Stimulated activated naive B cell treated with anti-CD40 and anti-IgM and Interleukin-4, amounts not matched to agents 10 μg/mL and 1 μg/mL and 100 μg/mL, for 72 hours (primary cell): Measurements from ENCODE around the gene B3GALT2.
A peak's percentile ranks its signal among the peaks of the same experiment; 100 is the strongest.
"Not testable (repeated sequence)": the region's sequence is repeated elsewhere in the genome, so short reads cannot be mapped to it uniquely, and the experiment has no call there.

Source experiments
- ATAC-seq, 2 donors: fragments of 150-1000 bp; cut with Tn5 transposase; replicated peaks; 2 replicates each; pipeline ENCODE4 v1.10.0; 2021; ENCODE audit warnings: moderate library complexity in 1 of 2
- DNase-seq: peaks from one replicate; pipeline ENCODE4 v3.0.0; 2021
- H3K27ac Mint-ChIP-seq: one replicate; pipeline ENCODE4 v1.8.0; 2022; ENCODE audit warnings: mild to moderate bottlenecking, mixed read lengths
- H3K27me3 Mint-ChIP-seq, 2 donors: one replicate each; pipeline ENCODE4 v1.8.0; 2022; ENCODE audit warnings: mixed read lengths in 2 of 2
- H3K36me3 Mint-ChIP-seq, 2 donors: one replicate each; pipeline ENCODE4 v1.8.0; 2022; ENCODE audit warnings: mixed read lengths in 2 of 2, mild to moderate bottlenecking in 1 of 2
- H3K4me1 Mint-ChIP-seq, 2 donors: one replicate each; pipeline ENCODE4 v1.8.0; 2022; ENCODE audit warnings: mixed read lengths in 2 of 2, mild to moderate bottlenecking in 1 of 2
- H3K4me3 Mint-ChIP-seq, 2 donors: one replicate each; pipeline ENCODE4 v1.8.0; 2022; ENCODE audit warnings: mild to moderate bottlenecking in 2 of 2, mixed read lengths in 2 of 2, moderate library complexity in 1 of 2
- H3K9me3 Mint-ChIP-seq, 2 donors: one replicate each; pipeline ENCODE4 v1.8.0; 2022; ENCODE audit warnings: mixed read lengths in 2 of 2, mild to moderate bottlenecking in 1 of 2

The B3GALT2 gene

DNA sequence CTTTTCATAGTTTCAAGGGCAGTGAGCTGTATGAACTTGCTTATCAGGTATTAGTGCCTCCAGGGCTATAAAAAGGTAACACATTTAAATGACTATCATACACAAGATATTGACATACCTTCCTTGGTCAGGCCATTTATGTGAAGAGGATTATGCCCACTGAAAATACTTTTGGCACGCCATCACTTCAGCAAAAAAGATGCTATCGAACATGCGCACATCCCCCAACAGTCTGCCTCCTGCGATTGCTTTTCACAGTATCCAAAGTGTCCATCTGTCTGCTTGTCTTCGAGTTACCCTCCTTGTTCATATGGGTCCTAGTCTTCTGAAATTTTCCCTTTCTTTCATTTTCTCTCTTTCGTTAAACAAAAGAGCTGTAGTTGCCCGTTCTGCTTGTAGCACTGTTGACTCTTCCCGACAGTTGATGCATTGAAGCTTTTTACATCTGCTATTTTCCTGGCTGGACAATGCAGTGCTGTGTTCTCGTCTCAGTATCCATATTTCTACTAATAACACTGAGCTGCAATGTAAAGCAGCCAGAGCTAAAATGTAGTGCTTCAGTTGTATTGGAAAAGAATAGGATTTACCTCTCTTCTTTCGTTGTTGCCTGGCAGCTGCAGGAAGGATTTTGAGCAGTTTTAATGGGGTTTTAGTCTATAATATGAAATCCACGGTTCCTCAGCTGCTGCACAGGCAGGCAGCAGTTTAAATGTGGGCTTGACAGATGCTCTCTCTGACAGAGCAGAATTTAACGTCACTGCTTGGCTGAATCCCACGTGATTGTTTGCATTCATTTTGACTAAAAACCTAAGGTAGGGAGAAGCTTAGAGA, at the start of gene B3GALT2:
TSS of gene B3GALT2 (minus strand) at position 713 of the 831 bp plus-strand sequence. CDS start 5,051 bp downstream, outside the sequence.
- Mint-ChIP-seq H3K36me3 (peaks cover 0 to 1% of the 10 kb centered on the region in 2 donors), H3K27ac (no peak within 1 kb of the TSS), H3K4me1 (peaks cover 10 to 40% of the 10 kb centered on the region in 2 donors), H3K4me3 (no peak within 1 kb of the TSS), H3K27me3 (no peaks in the 10 kb centered on the region), H3K9me3 (no peaks in the 10 kb centered on the region)
- ATAC-seq = peak; percentile 54 to 67
- no peak for DNase-seq

GRCh38 chr1:193234530-193234929, 48.1 kb upstream of the B3GALT2 start:
- Mint-ChIP-seq H3K4me1 (peaks cover 0 to 5% of the 10 kb centered on the region in 2 donors), H3K36me3 (peaks cover 28 to 32% of the 10 kb centered on the region in 2 donors), H3K27ac (no peak overlapping the region), H3K27me3 (no peaks in the 10 kb centered on the region), H3K9me3 (no peaks in the 10 kb centered on the region), H3K4me3 (no peak overlapping the region)
- ATAC-seq = no peak
- no peak for DNase-seq

DNA sequence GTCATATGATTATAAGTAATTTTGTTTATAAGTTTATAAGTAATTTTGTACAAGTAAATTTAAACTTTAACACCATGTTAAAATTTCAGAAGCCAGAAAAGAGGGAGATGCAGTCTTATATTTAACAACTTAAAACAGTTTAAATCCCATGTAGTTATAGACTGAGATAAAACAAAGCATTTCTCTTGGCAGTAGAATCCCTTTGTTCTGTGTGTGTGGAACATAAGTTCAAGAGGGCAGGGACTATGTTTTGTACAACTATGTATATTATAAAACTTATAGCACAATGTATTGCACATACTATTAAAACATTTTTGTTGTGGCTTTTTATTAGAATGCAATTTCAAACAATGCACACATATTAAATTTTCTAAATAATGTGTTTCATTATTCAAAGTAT, 44.7 kb upstream of the B3GALT2 start:
- ATAC-seq, H3K4me3 Mint-ChIP-seq, H3K4me1 Mint-ChIP-seq, H3K27me3 Mint-ChIP-seq, H3K27ac Mint-ChIP-seq, H3K9me3 Mint-ChIP-seq, DNase-seq: not testable (repeated sequence)
- H3K36me3 Mint-ChIP-seq = peaks cover 23 to 24% of the 10 kb centered on the region in 2 donors

GRCh38 chr1:193229136-193229535, 42.7 kb upstream of the B3GALT2 start:
- ATAC-seq (no peak), DNase-seq (no peak)
- Mint-ChIP-seq H3K36me3 (peaks cover 30 to 31% of the 10 kb centered on the region in 2 donors), H3K9me3 (peaks cover 0 to 2% of the 10 kb centered on the region in 2 donors), H3K4me1 (peaks cover 7 to 18% of the 10 kb centered on the region in 2 donors), H3K4me3 (no peak overlapping the region), H3K27ac (no peak overlapping the region), H3K27me3 (no peaks in the 10 kb centered on the region)

GRCh38 chr1:193222056-193222615, 35.7 kb upstream of the B3GALT2 start:
- H3K27ac Mint-ChIP-seq = no peak overlapping the region
- peaks cover 7 to 18% of the 10 kb centered on the region in 2 donors for H3K4me1 Mint-ChIP-seq
- H3K36me3 Mint-ChIP-seq = peaks cover 48 to 65% of the 10 kb centered on the region in 2 donors
- DNase-seq = no peak
- no peak for ATAC-seq
- no peaks in the 10 kb centered on the region for H3K27me3 Mint-ChIP-seq
- H3K4me3 Mint-ChIP-seq = no peak overlapping the region
- H3K9me3 Mint-ChIP-seq = peaks cover 0 to 4% of the 10 kb centered on the region in 2 donors

GRCh38 chr1:193221651-193222050, 35.2 kb upstream of the B3GALT2 start:
- Mint-ChIP-seq H3K9me3 (peaks cover 0 to 4% of the 10 kb centered on the region in 2 donors), H3K4me3 (no peak overlapping the region), H3K36me3 (peaks cover 49 to 65% of the 10 kb centered on the region in 2 donors), H3K27ac (no peak overlapping the region), H3K4me1 (peaks cover 6 to 15% of the 10 kb centered on the region in 2 donors), H3K27me3 (no peaks in the 10 kb centered on the region)
- ATAC-seq (no peak), DNase-seq (no peak)

DNA sequence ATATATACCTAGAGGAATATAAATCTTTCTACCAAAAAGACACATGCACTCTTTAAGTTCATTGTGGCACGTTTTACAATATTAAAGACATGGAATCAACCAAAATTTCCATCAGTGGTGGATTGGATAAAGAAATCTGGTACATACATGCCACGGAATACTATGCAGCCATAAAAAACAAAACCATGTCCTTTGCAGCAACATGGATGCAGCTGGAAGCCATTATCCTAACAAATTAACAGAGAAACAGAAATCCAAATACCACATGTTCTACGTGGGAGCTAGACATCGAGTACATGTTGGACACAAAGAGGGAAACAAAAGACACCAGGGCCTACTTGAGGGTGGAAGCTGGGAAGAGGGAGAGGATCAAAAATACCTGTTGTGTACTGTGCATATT, 33.0 kb upstream of the B3GALT2 start:
- DNase-seq = no peak
- Mint-ChIP-seq H3K4me1 (peaks cover 0 to 5% of the 10 kb centered on the region in 2 donors), H3K27ac (no peak overlapping the region), H3K4me3 (no peak overlapping the region), H3K27me3 (no peaks in the 10 kb centered on the region), H3K9me3 (peaks cover 0 to 2% of the 10 kb centered on the region in 2 donors), H3K36me3 (peaks cover 43 to 58% of the 10 kb centered on the region in 2 donors)
- no peak for ATAC-seq

- ATAC-seq (no peak), DNase-seq (no peak)
- no peak overlapping the region for H3K27ac Mint-ChIP-seq
- H3K4me3 Mint-ChIP-seq = no peak overlapping the region
- H3K27me3 Mint-ChIP-seq = no peaks in the 10 kb centered on the region
- peaks cover 47 to 63% of the 10 kb centered on the region in 2 donors for H3K36me3 Mint-ChIP-seq
- H3K9me3 Mint-ChIP-seq = peaks cover 0 to 2% of the 10 kb centered on the region in 2 donors
- peaks cover 2 to 5% of the 10 kb centered on the region in 2 donors for H3K4me1 Mint-ChIP-seq
These were observed 30.5 kb upstream of the B3GALT2 start for GRCh38 chr1:193216920-193217319.

- no peak overlapping the region for H3K4me3 Mint-ChIP-seq
- peaks cover 51 to 62% of the 10 kb centered on the region in 2 donors for H3K36me3 Mint-ChIP-seq
- H3K4me1 Mint-ChIP-seq = peaks cover 11 to 22% of the 10 kb centered on the region in 2 donors
- H3K27ac Mint-ChIP-seq = no peak overlapping the region
- DNase-seq = no peak
- H3K9me3 Mint-ChIP-seq = peaks cover 0 to 2% of the 10 kb centered on the region in 2 donors
- ATAC-seq = no peak
- H3K27me3 Mint-ChIP-seq = no peaks in the 10 kb centered on the region
These were observed 27.6 kb upstream of the B3GALT2 start for GRCh38 chr1:193213998-193214397.

GRCh38 chr1:193212637-193213036, 26.2 kb upstream of the B3GALT2 start:
- Mint-ChIP-seq H3K4me1 (peaks cover 13 to 26% of the 10 kb centered on the region in 2 donors), H3K9me3 (no peaks in the 10 kb centered on the region), H3K36me3 (peaks cover 42 to 61% of the 10 kb centered on the region in 2 donors), H3K27me3 (no peaks in the 10 kb centered on the region), H3K4me3 (no peak overlapping the region), H3K27ac (no peak overlapping the region)
- DNase-seq = no peak
- ATAC-seq = no peak

DNA sequence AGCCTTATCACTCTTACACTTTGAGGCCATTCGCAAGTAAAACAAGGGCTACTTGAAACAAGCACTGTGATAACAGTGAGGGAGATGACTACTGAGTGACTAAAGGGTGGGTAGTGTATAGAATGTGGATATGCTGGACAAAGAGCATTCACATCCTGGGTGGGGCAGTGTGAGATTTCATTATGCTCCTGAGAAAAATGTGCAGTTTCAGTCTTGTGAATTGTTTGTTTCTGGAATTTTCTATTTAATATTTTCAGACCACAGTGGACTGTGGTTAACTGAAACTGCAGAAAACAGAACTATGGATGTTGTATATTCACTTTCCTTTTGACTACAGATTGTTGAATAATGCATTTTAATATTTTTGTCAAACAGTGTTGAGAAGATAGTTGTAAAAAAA, 25.1 kb upstream of the B3GALT2 start:
- ATAC-seq (peak; percentile 51 to 54), DNase-seq (no peak)
- Mint-ChIP-seq H3K36me3 (peaks cover 43 to 61% of the 10 kb centered on the region in 2 donors), H3K27ac (no peak overlapping the region), H3K9me3 (peaks cover 1 to 4% of the 10 kb centered on the region in 2 donors), H3K4me1 (peaks cover 13 to 26% of the 10 kb centered on the region in 2 donors), H3K4me3 (no peak overlapping the region), H3K27me3 (no peaks in the 10 kb centered on the region)

DNA sequence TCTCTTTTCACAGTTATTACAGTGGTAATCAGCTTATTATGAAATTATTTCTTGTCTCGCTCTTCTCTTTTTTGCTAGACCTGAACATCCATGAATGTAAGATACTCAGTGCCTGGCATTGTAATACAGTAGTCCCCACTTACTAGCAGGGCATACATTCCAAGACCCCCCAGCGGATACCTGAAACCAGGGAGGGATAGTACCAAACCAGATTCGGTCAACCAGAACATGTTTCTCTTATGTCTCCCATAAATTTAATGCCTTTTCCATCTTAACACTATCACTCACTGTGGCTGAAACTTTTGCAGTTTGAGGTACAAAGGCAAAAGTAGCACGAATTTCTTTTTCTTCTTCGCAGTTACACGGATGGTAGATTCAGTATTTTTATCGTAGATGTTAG, 24.6 kb upstream of the B3GALT2 start:
- Mint-ChIP-seq H3K27ac (no peak overlapping the region), H3K36me3 (peaks cover 44 to 61% of the 10 kb centered on the region in 2 donors), H3K27me3 (no peaks in the 10 kb centered on the region), H3K9me3 (peaks cover 3 to 4% of the 10 kb centered on the region in 2 donors), H3K4me3 (no peak overlapping the region), H3K4me1 (peaks cover 13 to 22% of the 10 kb centered on the region in 2 donors)
- no peak for ATAC-seq
- DNase-seq = no peak

- H3K27ac Mint-ChIP-seq = no peak overlapping the region
- H3K4me1 Mint-ChIP-seq = peaks cover 5 to 20% of the 10 kb centered on the region in 2 donors
- no peak overlapping the region for H3K4me3 Mint-ChIP-seq
- DNase-seq (no peak), ATAC-seq (no peak)
- H3K27me3 Mint-ChIP-seq = no peaks in the 10 kb centered on the region
- peaks cover 0 to 5% of the 10 kb centered on the region in 2 donors for H3K9me3 Mint-ChIP-seq
- peaks cover 23 to 28% of the 10 kb centered on the region in 2 donors for H3K36me3 Mint-ChIP-seq
These were observed 14.6 kb upstream of the B3GALT2 start for GRCh38 chr1:193201021-193201420.

DNA sequence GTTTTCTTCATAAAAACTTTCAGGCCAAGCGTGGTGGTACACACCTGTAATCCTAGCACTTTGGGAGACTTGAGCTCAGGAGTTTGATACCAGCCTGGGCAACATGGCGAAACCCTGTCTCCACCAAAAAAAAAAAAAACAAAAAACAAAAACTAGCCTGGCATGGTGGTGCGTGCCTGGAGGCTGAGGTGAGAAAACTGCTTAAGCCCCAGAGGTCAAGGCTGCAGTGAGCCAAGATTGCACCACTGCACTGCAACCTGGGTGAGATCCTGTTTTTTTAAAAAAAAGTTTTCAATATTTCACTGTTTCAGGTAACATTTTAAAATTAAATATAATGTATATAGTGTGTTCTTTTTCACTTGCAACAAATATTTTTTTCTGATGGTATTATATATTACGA, 13.5 kb upstream of the B3GALT2 start:
- Mint-ChIP-seq H3K27me3 (no peaks in the 10 kb centered on the region), H3K9me3 (no peaks in the 10 kb centered on the region), H3K4me1 (peaks cover 5 to 30% of the 10 kb centered on the region in 2 donors), H3K27ac (no peak overlapping the region), H3K4me3 (no peak overlapping the region), H3K36me3 (peaks cover 17 to 26% of the 10 kb centered on the region in 2 donors)
- ATAC-seq (no peak), DNase-seq (no peak)

- ATAC-seq = no peak
These were observed 6.2 kb upstream of the B3GALT2 start for GRCh38 chr1:193192586-193192985.

More at GRCh38 chr1:193192586-193192985, 6.2 kb upstream of the B3GALT2 start:
- Mint-ChIP-seq H3K4me3 (no peak overlapping the region), H3K9me3 (peaks cover 2 to 3% of the 10 kb centered on the region in 2 donors), H3K27me3 (no peaks in the 10 kb centered on the region), H3K27ac (no peak overlapping the region), H3K36me3 (peaks cover 17 to 21% of the 10 kb centered on the region in 2 donors), H3K4me1 (peaks cover 0 to 29% of the 10 kb centered on the region in 2 donors)
- no peak for DNase-seq
